GM18520 (cell line): Measurements from ENCODE around the gene PCDH12.

ENCODE experiments used
- ATAC-seq: cut with Tn5 transposase; IDR thresholded peaks from one replicate; pipeline ENCODE4 v1.9.1; 2021; ENCODE audit not compliant: unreplicated experiment

Gene PCDH12

DNA sequence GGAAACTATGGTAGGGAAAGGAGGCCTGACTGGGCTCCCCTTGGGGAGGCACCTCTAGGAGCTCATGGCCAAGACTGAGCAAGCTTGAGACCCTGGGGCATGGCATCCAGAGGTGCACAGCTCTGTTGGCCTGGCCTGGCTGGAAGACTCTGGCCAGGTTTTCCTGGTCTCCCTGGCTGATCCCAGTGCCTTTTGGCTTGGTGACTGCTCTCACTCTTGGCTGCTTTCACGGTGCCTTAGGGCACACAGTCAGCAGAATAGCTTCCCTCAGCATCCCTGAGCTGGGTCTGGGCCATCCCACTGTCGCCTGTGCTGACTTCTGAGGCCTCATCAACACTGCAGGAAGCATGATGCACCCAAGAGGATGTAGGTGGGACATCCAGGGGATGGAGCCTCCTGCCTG, 47.7 kb downstream of the PCDH12 start:
- ATAC-seq = no peak

DNA sequence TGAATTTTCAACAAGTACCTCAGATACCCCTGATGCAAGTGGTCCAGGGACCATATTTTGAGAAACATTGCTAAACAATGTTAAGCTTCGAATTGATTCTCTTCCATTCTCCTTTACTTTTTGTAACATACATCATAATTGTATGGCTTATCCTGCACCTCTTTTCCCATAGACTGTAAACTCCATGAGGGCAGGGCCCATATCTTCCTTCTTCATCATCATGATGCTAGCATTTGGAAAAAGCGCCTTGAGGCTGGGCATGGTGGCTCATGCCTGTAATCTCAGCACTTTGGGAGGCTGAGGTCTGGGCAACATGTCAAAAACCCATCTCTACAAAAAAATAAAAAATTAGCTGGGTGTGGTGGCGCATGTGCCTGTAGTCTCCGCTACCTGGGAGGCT, 48.8 kb downstream of the PCDH12 start:
- ATAC-seq = no peak

DNA sequence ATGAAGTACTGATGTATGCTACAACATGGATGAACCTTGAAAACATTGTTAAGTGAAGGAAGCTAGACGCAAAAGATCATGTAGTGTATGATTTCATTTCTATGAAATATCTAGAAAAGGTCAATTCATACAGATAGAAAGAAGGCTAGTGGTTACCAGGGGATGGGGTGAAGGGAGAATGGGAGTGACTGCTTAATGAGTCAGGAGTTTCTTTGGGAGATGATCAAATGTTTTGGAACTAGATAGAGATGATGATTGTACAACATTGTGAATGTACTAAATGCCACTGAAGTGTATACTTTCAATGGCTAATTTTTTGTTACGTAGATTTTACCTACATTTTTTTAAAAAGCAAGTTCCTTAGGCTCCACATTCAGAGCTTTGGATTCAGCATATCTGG, 49.2 kb downstream of the PCDH12 start:
- ATAC-seq = no peak

DNA sequence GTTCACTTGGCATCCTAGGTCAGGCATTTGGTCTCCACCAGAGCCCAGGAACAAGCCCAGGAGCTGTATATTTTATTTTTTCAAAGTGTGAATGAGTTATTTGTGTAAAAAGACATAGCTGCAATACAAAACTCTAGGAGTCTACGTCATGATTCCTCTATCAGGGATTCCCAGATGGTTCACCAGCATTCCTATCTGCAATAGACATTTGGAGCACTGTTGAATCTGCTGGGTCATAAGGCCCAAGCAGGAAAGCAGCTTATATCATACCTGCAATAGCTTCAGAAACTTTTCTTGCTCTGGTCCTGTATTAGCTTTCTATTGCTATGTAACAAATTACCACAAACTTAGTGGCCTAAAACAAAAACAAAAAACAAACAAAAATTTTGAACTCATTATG, 51.0 kb downstream of the PCDH12 start:
- ATAC-seq = no peak

DNA sequence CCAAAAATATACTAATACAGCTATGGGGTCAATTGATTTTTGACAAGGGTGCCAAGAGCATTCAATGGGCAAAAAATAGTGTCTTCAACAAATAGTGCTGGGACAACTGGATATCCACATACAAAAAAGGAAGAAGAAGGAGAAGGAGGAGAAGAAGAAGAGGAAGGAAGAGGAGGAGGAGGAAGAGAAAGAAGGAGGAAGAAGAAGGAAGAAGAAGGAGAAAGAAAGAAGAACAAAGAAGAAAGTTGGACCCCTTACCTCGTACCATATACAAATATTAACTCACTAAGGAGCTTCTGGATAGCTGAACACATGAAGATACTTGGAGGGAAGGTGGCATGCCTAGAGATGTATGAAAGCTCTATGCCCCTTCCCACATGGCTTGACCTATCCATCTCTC, 51.5 kb downstream of the PCDH12 start:
- ATAC-seq = no peak

DNA sequence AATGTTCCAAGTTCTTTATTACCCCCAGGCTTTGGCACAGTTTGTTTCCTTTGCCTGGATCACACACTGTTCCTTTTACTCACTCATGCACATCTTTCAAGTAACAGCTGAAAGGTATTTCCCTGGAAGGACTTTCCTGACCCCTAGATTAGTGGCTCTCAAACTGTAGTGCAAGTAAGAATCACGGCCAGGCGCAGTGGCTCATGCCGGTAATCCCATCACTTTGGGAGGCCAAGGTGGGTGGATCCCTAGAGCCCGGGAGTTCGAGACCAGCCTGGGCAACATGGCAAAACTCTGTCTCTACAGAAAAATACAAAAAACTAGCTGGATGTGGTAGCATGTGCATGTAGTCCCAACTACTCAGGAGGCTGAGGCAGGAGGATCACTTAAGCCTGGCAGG, 53.5 kb downstream of the PCDH12 start:
- no peak for ATAC-seq

DNA sequence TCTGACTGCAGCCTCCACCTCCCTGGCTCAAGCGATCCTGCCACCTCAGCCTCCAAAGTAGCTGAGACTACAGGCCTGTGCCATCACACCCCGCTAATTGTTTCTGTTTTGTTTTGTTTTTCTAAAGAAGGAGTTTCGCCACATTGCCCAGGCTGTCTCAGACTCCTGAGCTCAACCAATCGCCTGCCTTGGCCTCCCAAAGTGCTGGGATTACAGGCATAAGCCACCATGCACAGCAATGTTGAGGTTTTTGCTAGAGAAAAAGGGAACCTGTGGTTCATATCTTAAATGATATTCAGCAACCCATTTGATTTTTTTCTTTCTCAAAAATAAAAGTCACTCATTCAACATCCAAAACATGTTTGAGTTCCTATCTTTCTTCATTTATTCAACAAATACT, 54.7 kb downstream of the PCDH12 start:
- ATAC-seq = no peak

DNA sequence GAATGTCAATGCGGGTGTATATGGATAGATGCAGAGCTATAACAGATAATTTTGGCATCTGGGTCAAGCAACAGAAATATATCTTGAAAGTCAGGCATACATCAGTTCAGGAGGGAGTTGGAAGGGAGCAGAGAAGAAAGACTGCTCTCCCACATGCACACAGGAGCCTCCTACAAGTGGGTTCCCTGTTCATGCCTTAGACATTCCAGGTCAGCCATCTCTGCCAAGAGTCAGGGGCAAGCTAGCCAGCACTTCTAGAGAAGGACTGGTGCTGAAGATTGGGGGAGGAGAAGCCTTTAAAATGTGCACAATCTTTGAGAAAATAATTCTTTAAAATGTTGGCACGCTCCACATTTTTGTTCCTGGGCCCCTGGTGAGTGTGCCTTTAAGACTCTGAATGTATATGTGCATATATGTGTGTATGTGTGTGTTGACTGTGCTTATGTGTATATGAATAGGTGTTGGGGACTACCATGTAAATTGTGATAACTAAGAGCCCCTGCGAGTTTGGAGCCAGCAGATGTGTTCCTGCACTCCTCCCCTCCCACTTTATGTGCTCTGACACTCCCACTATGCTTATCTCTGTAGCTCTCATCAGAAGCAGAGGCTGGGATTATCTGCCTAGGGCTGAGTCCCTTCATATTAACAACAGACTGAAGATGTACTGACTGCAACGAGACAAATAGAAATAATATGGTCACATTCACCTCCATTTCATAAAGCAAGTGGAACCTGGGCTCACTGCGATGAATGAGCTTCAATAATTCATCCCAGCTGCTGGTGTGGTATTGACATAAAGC, 55.8 kb downstream of the PCDH12 start:
- ATAC-seq = no peak

DNA sequence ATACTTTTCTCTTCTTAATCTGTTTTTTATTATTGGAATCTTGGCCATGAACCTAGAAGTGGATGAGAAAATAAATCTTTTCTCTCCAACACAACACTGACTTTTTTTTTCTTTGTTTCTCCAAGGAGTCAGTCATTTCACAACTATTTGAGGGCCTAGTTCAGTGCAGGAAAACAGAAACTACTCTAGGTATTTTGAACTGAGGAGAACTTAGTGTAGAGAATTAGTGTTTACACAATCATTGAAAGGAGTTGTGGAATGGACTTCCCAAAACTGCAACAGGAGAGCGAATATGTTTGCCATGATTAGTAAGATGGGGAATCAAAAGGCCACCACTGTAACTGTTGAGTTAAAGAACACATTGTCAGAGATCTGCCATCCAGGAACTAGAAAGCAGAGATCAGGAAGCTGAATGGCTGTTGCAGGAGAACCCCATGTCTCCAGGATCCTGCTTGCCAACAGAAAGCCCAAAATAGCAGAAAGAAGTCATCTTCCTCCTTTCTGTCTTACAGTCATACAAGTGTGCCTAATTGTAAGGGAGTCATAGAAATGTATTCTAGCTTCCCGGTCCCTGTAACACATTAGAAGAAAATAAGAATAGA, 59.5 kb downstream of the PCDH12 start:
- ATAC-seq = no peak

DNA sequence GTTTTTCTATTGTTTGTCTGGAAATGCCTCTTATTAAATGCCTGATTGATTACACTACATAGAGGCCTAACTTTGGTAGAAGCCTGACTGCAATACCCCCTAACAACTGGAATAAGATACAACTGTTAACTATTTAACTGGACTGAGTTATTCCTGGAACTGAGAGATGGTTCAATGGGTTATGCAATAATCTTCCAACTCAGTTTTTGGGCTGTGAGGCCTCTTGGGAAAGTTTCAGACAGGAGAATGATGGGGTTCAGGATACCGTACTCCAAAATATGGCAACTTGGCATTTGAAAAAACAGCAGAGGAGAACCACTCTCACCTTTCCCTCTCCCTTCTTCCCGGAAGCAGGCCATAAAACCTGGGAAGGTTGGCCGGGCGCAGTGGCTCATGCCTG, 60.6 kb downstream of the PCDH12 start:
- ATAC-seq = no peak
